ENCODE measurements around the gene ADD1. TPM values are rescaled to one million over a fixed set of nuclear protein-coding genes. Genes with fewer than 3 reads are reported as not detected.
A peak's percentile ranks its signal among the peaks of the same experiment; 100 is the strongest.

Gene ADD1
- total RNA-seq, 1 experiment from 2014 or later = 163 TPM

GRCh38 chr4:2836391-2836859 is 7.2 kb upstream of the ADD1 start:
- Histone ChIP-seq H4K91ac (ENCODE audit: insufficient read length, low read depth, low read length) (no peak overlapping the region), H2BK120ac (ENCODE audit: low read depth, low read length, poor library complexity, severe bottlenecking) (no peak overlapping the region), H3K4ac (ENCODE audit: low read depth, low read length) (no peak overlapping the region), H3K9me3 (ENCODE audit: control insufficient read depth, low read depth, low read length) (no peaks in the 10 kb centered on the region), H3K4me2 (ENCODE audit: insufficient read depth, insufficient read length, low read length) (no peak overlapping the region), H2BK15ac (ENCODE audit: low read depth, low read length) (no peak overlapping the region), H3K18ac (ENCODE audit: insufficient read length, low read depth, low read length) (no peak overlapping the region), H2AFZ (ENCODE audit: low read length) (no peak overlapping the region), H4K5ac (ENCODE audit: insufficient read length, low read depth, low read length) (no peak overlapping the region), H3K4me1 (ENCODE audit: insufficient read depth, low read length) (no peaks in the 10 kb centered on the region; the same call in 1 of the 2 replicates), H2BK12ac (ENCODE audit: insufficient read length, low read depth, low read length) (no peak overlapping the region), H3K79me2 (ENCODE audit: insufficient read depth, low read length) (no peaks in the 10 kb centered on the region), H2BK20ac (ENCODE audit: low read depth, low read length, poor library complexity, severe bottlenecking) (no peak overlapping the region), H3K9ac (ENCODE audit: extremely low read depth, insufficient read length, low read length) (no peak overlapping the region), H4K20me1 (ENCODE audit: control insufficient read depth, insufficient read depth, insufficient read length) (peaks cover 2% of the 10 kb centered on the region), H3K56ac (ENCODE audit: insufficient read length, low read depth, low read length) (no peak overlapping the region), H3K14ac (ENCODE audit: insufficient read depth, low read length) (no peak overlapping the region; the same call in 1 of the 2 replicates), H3K79me1 (ENCODE audit: insufficient read depth, low read depth, low read length, poor library complexity, severe bottlenecking) (no peaks in the 10 kb centered on the region), H2AK5ac (ENCODE audit: insufficient read length, low read length) (no peak overlapping the region), H3T11ph (ENCODE audit: low read length) (no peak overlapping the region), H3K23ac (ENCODE audit: insufficient read length, low read depth, low read length) (no peak overlapping the region), H3K27ac (ENCODE audit: insufficient read length, low read depth, low read length) (no peak overlapping the region), H3K27me3 (ENCODE audit: insufficient read depth, low read length) (no peaks in the 10 kb centered on the region), H4K8ac (replicated peaks; ENCODE audit: insufficient read length, low read depth, low read length) (no peak overlapping the region), H2BK5ac (ENCODE audit: insufficient read length, low read length) (no peak overlapping the region), H3K23me2 (ENCODE audit: insufficient read length, low read depth, low read length, poor library complexity, severe bottlenecking) (no peaks in the 10 kb centered on the region)
- Mint-ChIP-seq H3K27me3 (ENCODE audit: low read depth) (no peaks in the 10 kb centered on the region), H3K4me1 (peaks cover 15 to 20% of the 10 kb centered on the region in 2 experiments), H3K4me3 (no peak overlapping the region), H3K9me3 (peaks cover 5 to 8% of the 10 kb centered on the region in 2 experiments; a peak in 3 of 5 replicates), H3K36me3 (ENCODE audit: insufficient read depth in 1 of 3, low read depth in 3 of 3) (peaks cover 2 to 31% (median 29%) of the 10 kb centered on the region in 3 experiments), H3K27ac (0 out of 7 replicates have a peak overlapping the region, but pooled peaks of 1 of the 3 experiments have one; percentile 94)
- TF ChIP-seq CTCF (conservative IDR thresholded peaks at IDR 0.05) = no peak
- no peak for DNase-seq
- WGBS (ENCODE audit: extremely low coverage, insufficient read length, low lambda C conversion rate) = no CpG with 5 or more reads among the region's 5 CpGs
